IPS-15b (cell line): ENCODE results near the gene ISYNA1.

Experiments used
- H3K27me3 ChIP-seq: one replicate; pipeline ENCODE4 v1.6.1; 2013; ENCODE audit warnings: low read length; ENCODE audit not compliant: control insufficient read depth, insufficient read depth
- H3K36me3 ChIP-seq: one replicate; pipeline ENCODE4 v1.6.1; 2013; ENCODE audit warnings: low read length; ENCODE audit not compliant: control insufficient read depth, insufficient read depth
- H3K4me1 ChIP-seq: one replicate; pipeline ENCODE4 v1.6.1; 2013; ENCODE audit warnings: mild to moderate bottlenecking, low read length; ENCODE audit not compliant: control insufficient read depth, insufficient read depth
- H3K4me3 ChIP-seq: one replicate; pipeline ENCODE4 v1.5.1; 2013; ENCODE audit warnings: low read depth, low read length
- H3K9ac ChIP-seq: one replicate; pipeline ENCODE4 v1.6.1; 2013; ENCODE audit warnings: low read depth, mild to moderate bottlenecking, low read length
- H3K9me3 ChIP-seq: one replicate; pipeline ENCODE4 v1.6.1; 2013; ENCODE audit warnings: mild to moderate bottlenecking, low read length; ENCODE audit not compliant: control insufficient read depth, insufficient read depth

ISYNA1 gene

DNA sequence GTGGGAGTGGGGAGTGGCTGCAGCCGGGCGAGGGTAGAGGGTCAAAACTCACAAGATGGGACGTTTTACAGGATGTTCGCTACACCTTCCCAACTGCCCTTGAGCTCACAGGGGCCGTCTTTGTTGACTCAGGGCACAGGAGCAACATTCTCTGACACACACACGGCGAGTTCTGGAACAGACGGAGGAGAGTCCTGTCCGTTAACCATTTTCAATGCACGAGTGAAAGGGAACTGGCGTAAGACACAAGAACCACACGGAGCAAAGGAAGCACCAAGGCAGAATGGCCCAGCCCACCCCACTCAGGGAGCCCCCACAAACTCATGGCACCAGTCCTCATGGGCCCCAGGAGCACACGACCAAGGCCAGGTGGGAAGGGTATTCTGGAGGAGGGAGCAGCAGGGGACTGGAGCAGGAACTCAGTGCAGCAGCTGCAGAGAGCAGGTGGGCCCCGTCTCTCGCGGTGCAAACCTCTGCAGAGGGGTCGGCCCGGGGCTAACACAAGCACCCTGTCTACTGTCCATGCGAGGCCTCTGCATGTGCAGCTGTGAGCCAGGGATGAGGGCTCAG, 37.9 kb upstream of the ISYNA1 start:
- Histone ChIP-seq H3K36me3 (peaks cover 3% of the 10 kb centered on the region), H3K27me3 (no peaks in the 10 kb centered on the region), H3K9me3 (no peaks in the 10 kb centered on the region), H3K4me3 (no peak overlapping the region), H3K9ac (no peak overlapping the region), H3K4me1 (no peaks in the 10 kb centered on the region)

- H3K27me3 ChIP-seq = no peaks in the 10 kb centered on the region
- H3K9ac ChIP-seq = no peak overlapping the region
- no peak overlapping the region for H3K4me3 ChIP-seq
- no peaks in the 10 kb centered on the region for H3K4me1 ChIP-seq
- H3K36me3 ChIP-seq = peaks cover 3% of the 10 kb centered on the region
- H3K9me3 ChIP-seq = no peaks in the 10 kb centered on the region
Observed at GRCh38 chr19:18475004-18475453, 37.1 kb upstream of the ISYNA1 start.

- no peak overlapping the region for H3K4me3 ChIP-seq
- no peaks in the 10 kb centered on the region for H3K4me1 ChIP-seq
- peaks cover 5% of the 10 kb centered on the region for H3K36me3 ChIP-seq
- no peaks in the 10 kb centered on the region for H3K27me3 ChIP-seq
- H3K9ac ChIP-seq = peak overlapping the region; percentile 8
- no peaks in the 10 kb centered on the region for H3K9me3 ChIP-seq
Observed at GRCh38 chr19:18474366-18474887, 36.5 kb upstream of the ISYNA1 start.

- H3K9me3 ChIP-seq = no peaks in the 10 kb centered on the region
- H3K9ac ChIP-seq = peak overlapping the region; percentile 8
- no peaks in the 10 kb centered on the region for H3K4me1 ChIP-seq
- H3K36me3 ChIP-seq = peaks cover 9% of the 10 kb centered on the region
- H3K4me3 ChIP-seq = no peak overlapping the region
- H3K27me3 ChIP-seq = no peaks in the 10 kb centered on the region
Observed at GRCh38 chr19:18473706-18474087, 35.8 kb upstream of the ISYNA1 start.

- no peaks in the 10 kb centered on the region for H3K9me3 ChIP-seq
- H3K27me3 ChIP-seq = no peaks in the 10 kb centered on the region
- H3K36me3 ChIP-seq = peaks cover 10% of the 10 kb centered on the region
- no peaks in the 10 kb centered on the region for H3K4me1 ChIP-seq
- no peak overlapping the region for H3K4me3 ChIP-seq
- H3K9ac ChIP-seq = no peak overlapping the region
Observed at GRCh38 chr19:18473003-18473705, 35.2 kb upstream of the ISYNA1 start.

DNA sequence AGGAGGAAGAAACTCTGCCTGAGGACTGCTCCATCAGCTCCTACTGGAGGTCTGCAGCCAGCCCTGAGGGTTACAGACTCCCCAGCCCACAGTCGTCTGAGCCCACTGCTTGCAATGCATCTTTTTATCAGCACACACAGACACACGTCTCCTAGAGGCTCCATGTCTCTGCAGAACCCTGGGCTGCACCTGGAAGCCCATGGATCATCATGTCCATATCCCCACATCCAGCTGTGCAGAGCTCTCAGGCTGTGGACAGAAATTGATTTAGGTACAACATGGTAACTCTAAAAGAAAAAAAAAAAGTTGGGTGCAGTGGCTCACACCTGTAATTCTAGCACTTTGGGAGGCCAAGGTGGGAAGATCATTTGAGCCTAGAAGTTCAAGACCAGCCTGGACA, 32.9 kb upstream of the ISYNA1 start:
- H3K4me3 ChIP-seq = no peak overlapping the region
- H3K9me3 ChIP-seq = no peaks in the 10 kb centered on the region
- no peaks in the 10 kb centered on the region for H3K27me3 ChIP-seq
- H3K4me1 ChIP-seq = no peaks in the 10 kb centered on the region
- no peak overlapping the region for H3K9ac ChIP-seq
- H3K36me3 ChIP-seq = peaks cover 13% of the 10 kb centered on the region

DNA sequence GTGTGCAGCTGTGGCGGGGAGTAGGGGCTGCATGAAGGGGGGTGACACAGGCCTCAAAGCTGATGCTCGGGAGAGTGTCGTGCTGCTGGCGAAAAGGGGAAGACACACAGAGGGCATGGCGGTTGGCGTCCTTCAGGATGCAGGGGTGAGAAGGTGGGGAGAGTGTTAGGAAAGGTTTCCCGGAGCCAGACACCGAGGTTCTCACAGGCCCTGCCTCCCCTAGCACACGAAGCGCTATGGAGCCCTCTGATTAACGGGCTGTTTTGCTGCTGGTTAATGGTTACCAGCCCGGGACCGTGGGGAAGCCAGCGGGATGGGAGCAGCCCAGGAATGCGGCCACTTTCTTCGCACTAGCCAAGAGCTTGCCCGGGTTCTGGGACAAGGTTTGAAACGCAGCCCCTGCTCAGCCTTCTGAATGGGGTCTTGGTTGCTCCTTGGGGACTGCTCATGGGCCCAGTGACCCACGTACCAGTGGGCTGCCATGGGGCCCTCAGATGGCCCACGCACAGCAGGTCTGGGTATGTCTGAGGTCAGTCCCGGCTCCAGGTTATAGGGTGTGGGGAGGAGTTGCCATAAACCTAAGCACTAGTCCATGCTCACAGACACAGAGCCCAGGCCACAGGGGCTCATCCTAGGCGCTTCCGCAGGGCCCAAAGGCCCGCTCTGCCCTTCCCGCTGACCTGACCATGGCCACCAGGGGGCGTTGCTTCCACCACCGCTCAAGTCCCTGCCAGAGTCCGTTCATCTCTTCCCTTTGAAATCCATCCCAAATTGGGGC, 31.3 kb upstream of the ISYNA1 start:
- H3K9ac ChIP-seq = peak overlapping the region; percentile 47
- H3K27me3 ChIP-seq = no peaks in the 10 kb centered on the region

GRCh38 chr19:18468517-18468916, 30.6 kb upstream of the ISYNA1 start:
- H3K4me3 ChIP-seq = no peak overlapping the region
- no peaks in the 10 kb centered on the region for H3K27me3 ChIP-seq
- no peaks in the 10 kb centered on the region for H3K4me1 ChIP-seq
- peaks cover 22% of the 10 kb centered on the region for H3K36me3 ChIP-seq
- no peaks in the 10 kb centered on the region for H3K9me3 ChIP-seq
- H3K9ac ChIP-seq = peak overlapping the region; percentile 24

More for the DNA sequence above, 31.3 kb upstream of the ISYNA1 start:
- Histone ChIP-seq H3K9me3 (no peaks in the 10 kb centered on the region), H3K4me1 (no peaks in the 10 kb centered on the region), H3K4me3 (no peak overlapping the region), H3K36me3 (peaks cover 22% of the 10 kb centered on the region)

- no peaks in the 10 kb centered on the region for H3K9me3 ChIP-seq
- H3K4me1 ChIP-seq = no peaks in the 10 kb centered on the region
- peaks cover 22% of the 10 kb centered on the region for H3K36me3 ChIP-seq
- H3K9ac ChIP-seq = no peak overlapping the region
- H3K4me3 ChIP-seq = no peak overlapping the region
- no peaks in the 10 kb centered on the region for H3K27me3 ChIP-seq
Observed at GRCh38 chr19:18467978-18468377, 30.0 kb upstream of the ISYNA1 start.

DNA sequence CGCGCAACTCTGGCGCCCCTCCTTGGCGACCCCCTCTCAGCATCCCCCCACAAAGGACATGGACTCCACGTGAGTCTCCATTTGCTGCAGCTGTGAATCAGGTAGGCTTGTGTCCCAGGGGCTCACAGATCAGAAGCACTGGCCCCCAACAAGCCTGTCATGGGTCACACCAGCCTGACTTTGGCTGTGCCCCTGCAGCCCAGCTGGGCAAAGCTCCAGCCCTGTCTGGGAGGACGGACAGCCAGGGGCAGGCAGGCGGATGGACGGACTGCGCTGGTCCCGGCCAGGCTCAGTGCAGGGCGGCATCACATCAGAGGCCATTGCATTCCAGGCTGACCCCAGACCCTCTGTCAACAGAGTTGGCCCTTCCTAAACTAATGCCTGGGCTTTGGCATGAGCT, 28.4 kb upstream of the ISYNA1 start:
- Histone ChIP-seq H3K9ac (no peak overlapping the region), H3K36me3 (peaks cover 28% of the 10 kb centered on the region), H3K27me3 (no peaks in the 10 kb centered on the region), H3K9me3 (no peaks in the 10 kb centered on the region), H3K4me1 (no peaks in the 10 kb centered on the region), H3K4me3 (no peak overlapping the region)

GRCh38 chr19:18465964-18466339, 28.0 kb upstream of the ISYNA1 start:
- Histone ChIP-seq H3K4me1 (no peaks in the 10 kb centered on the region), H3K27me3 (no peaks in the 10 kb centered on the region), H3K4me3 (no peak overlapping the region), H3K9me3 (no peaks in the 10 kb centered on the region), H3K36me3 (peaks cover 32% of the 10 kb centered on the region), H3K9ac (no peak overlapping the region)
